ENCODE measurements around the gene CEP170B. TPM values are rescaled to one million over a fixed set of nuclear protein-coding genes. Genes with fewer than 3 reads are reported as not detected.

Gene CEP170B
- 10 to 100 TPM; 24.9 to 33.9 (median 31.1) TPM for polyA plus RNA-seq
- long read RNA-seq, donor 1, result 0 reads
- long read RNA-seq, donor 2, result 0 reads
- long read RNA-seq, donor 3, partial matches to known transcripts, result 6 of 7 reads
- long read RNA-seq, donor 3, other reads (novel, unspliced or antisense), result 0 of 7 reads
- long read RNA-seq, donor 4, result 0 reads
- long read RNA-seq, donor 5, partial matches to known transcripts, result 11 of 11 reads
- long read RNA-seq, donor 5, other reads (novel, unspliced or antisense), result 0 of 11 reads
- long read RNA-seq, donor 6, result 0 reads
- long read RNA-seq, donor 7, result 0 reads
- long read RNA-seq, donor 8, result 0 reads
- long read RNA-seq, donor 9, result 0 reads
- long read RNA-seq, donor 10, result 0 reads

DNA sequence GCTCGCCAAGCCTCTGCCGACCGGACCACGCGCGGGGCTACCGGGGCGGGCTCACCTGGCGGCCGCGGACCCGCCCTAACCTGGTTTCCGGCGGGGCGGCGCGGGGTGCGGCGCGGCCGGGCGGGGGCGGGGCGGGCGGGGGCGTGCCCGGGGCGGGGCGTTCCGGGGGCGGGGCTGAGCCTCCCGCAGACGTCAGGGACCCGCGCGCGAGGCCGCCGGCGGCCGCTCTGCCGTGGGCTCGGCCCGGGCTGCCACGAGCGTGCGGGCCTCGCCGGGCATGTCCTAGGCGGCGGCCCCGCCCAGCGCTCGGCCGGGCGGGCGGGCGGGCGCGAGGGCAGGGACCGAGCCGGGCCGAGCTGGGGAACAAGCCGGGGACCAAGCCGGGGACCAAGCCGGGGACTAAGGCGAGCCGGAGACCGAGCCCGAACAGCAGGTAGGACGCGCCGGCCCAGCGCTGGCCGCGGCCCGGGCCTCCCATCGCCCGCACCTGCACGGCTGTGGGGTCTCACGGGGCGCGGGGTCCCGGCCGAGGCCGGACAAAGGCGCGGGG is at the start of gene CEP170B:
CEP170B (plus strand) TSS at position 188 of the 550 bp plus-strand sequence. CDS start 3,183 bp downstream, outside the sequence.
- FAIRE-seq (no peak), DNase-seq (no peak)
- peak within 1 kb of the TSS; percentile 61 to 85 (median 68) for H3K4me3 ChIP-seq (ENCODE audit: low read depth in 1 of 3, low read length in 3 of 3)
- H3K36me3 ChIP-seq (ENCODE audit: control insufficient read depth in 3 of 3, insufficient read depth in 2 of 3, low read depth in 1 of 3, low read length in 3 of 3), result peaks cover 0 to 50% (median 0%) of the 10 kb centered on the region in 3 donors
- peaks cover 0 to 7% (median 0%) of the 10 kb centered on the region in 3 donors for H3K27me3 ChIP-seq (ENCODE audit: control insufficient read depth in 3 of 3, insufficient read depth in 3 of 3, low read length in 3 of 3)
- 0 to 1% (median 0%) methylated on average over 8 to 88 of the region's 88 CpGs for WGBS, 3 donors
- H3K9me3 ChIP-seq (ENCODE audit: control insufficient read depth in 2 of 2, insufficient read depth in 1 of 2, low read depth in 1 of 2, low read length in 1 of 2), result no peaks in the 10 kb centered on the region
- peaks cover 2 to 29% (median 2%) of the 10 kb centered on the region in 3 donors for H3K4me1 ChIP-seq (ENCODE audit: control insufficient read depth in 3 of 3, insufficient read depth in 2 of 3, low read depth in 1 of 3, low read length in 2 of 3)
- H3K27ac ChIP-seq (ENCODE audit: low read depth in 1 of 3, low read length in 2 of 3), result peak within 1 kb of the TSS; percentile 90 to 96 (median 95)

DNA sequence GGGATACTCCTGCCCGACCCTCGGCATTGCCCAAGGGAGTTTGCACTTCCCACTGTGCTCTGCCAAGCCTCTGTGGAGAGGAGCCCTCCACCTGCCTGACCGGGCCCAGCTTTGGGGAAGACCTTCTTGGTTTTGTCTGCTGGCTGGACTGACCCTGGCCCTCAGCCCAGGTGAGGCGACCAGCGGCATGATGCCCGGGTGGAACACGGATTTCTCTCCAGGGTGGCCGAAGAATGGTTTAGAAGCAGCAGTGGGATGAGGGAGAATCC is 48.5 kb upstream of the CEP170B start:
- Histone ChIP-seq H3K27ac (ENCODE audit: low read depth in 1 of 3, low read length in 2 of 3) (peak overlapping the region; percentile 87 to 97 (median 95)), H3K27me3 (ENCODE audit: control insufficient read depth in 3 of 3, insufficient read depth in 3 of 3, low read length in 3 of 3) (no peaks in the 10 kb centered on the region), H3K36me3 (ENCODE audit: control insufficient read depth in 3 of 3, insufficient read depth in 2 of 3, low read depth in 1 of 3, low read length in 3 of 3) (peaks cover 0 to 2% (median 0%) of the 10 kb centered on the region in 3 donors), H3K4me3 (ENCODE audit: low read depth in 1 of 3, low read length in 3 of 3) (peak overlapping the region; percentile 52 to 88 (median 79)), H3K4me1 (ENCODE audit: control insufficient read depth in 3 of 3, insufficient read depth in 2 of 3, low read depth in 1 of 3, low read length in 2 of 3) (peaks cover 0 to 16% (median 0%) of the 10 kb centered on the region in 3 donors), H3K9me3 (ENCODE audit: control insufficient read depth in 2 of 2, insufficient read depth in 1 of 2, low read depth in 1 of 2, low read length in 1 of 2) (peaks cover 0 to 7% of the 10 kb centered on the region in 2 donors)
- DNase-seq (no peak), FAIRE-seq (no peak)
- WGBS, 3 donors, result 2 to 4% (median 4%) methylated on average over 7 to 8 of the region's 8 CpGs

DNA sequence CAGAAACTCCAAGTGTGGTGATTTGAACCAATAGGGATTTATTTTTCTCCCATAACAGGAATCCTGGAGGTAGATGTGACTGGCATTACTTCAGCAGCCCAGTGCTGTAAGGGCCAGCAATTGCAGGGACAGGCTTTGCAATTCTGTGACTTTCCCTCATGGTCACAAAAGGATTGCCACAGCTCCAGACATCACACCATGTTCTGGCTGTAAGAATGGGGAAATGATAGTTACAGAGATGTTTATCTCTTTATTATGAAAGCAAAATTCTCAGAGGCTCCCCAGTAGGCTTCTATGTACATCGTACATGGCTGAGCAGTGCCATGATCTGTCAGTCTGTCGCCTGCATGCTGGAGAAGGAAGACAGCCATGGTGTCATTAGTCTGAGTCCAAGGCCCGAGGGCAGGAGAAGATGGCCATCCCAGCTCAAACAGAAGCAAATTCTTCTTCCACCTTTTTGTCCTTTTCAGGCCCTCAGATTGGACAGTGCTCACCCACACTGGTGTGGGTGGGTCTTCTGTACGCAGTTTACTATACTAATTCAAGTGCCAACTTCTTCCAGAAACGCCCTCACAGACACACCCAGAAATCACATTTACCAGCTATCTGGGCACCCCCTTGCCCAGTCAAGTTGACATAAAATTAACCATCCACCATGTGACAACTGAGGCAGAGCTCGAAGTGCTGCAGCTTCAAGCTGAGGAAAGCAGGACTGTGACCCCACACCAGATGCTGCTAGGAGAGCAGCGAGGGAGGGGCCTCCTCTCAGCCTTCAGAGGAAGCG is 46.9 kb upstream of the CEP170B start:
- FAIRE-seq, result no peak
- Histone ChIP-seq H3K27me3 (ENCODE audit: control insufficient read depth in 3 of 3, insufficient read depth in 3 of 3, low read length in 3 of 3) (no peaks in the 10 kb centered on the region), H3K27ac (ENCODE audit: low read depth in 1 of 3, low read length in 2 of 3) (no peak overlapping the region), H3K36me3 (ENCODE audit: control insufficient read depth in 3 of 3, insufficient read depth in 2 of 3, low read depth in 1 of 3, low read length in 3 of 3) (peaks cover 0 to 2% (median 0%) of the 10 kb centered on the region in 3 donors), H3K4me3 (ENCODE audit: low read depth in 1 of 3, low read length in 3 of 3) (no peak overlapping the region), H3K4me1 (ENCODE audit: control insufficient read depth in 3 of 3, insufficient read depth in 2 of 3, low read depth in 1 of 3, low read length in 2 of 3) (peaks cover 0 to 16% (median 0%) of the 10 kb centered on the region in 3 donors), H3K9me3 (ENCODE audit: control insufficient read depth in 2 of 2, insufficient read depth in 1 of 2, low read depth in 1 of 2, low read length in 1 of 2) (peaks cover 0 to 7% of the 10 kb centered on the region in 2 donors)
- DNase-seq, result no peak
- 92 to 94% (median 93%) methylated on average over 8 of the region's 8 CpGs for WGBS, 3 donors

DNA sequence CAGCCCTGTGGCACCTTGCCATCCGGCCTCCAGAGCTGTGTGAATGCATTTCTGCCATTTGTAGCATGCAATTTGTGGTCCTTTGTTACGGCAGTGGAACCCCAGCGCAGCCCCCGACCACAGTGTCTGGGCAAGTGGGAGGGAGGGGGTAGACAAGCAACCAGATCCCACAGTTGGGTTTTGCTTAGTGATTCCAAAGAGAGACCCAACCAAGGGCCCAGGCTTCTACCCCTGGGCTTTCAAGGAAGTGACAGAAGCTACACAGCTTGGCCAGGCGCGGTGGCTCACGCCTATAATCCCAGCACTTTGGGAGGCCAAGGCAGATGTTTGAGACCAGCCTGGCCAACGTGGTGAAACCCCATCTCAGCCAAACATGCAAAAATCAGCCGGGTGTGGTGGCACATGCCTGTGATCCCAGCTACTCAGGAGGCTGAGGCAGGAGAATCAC is 46.3 kb upstream of the CEP170B start:
- Histone ChIP-seq H3K27ac (ENCODE audit: low read depth in 1 of 3, low read length in 2 of 3) (no peak overlapping the region), H3K4me1 (ENCODE audit: control insufficient read depth in 3 of 3, insufficient read depth in 2 of 3, low read depth in 1 of 3, low read length in 2 of 3) (peaks cover 0 to 16% (median 0%) of the 10 kb centered on the region in 3 donors), H3K4me3 (ENCODE audit: low read depth in 1 of 3, low read length in 3 of 3) (no peak overlapping the region), H3K9me3 (ENCODE audit: control insufficient read depth in 2 of 2, insufficient read depth in 1 of 2, low read depth in 1 of 2, low read length in 1 of 2) (peaks cover 0 to 7% of the 10 kb centered on the region in 2 donors), H3K36me3 (ENCODE audit: control insufficient read depth in 3 of 3, insufficient read depth in 2 of 3, low read depth in 1 of 3, low read length in 3 of 3) (no peaks in the 10 kb centered on the region), H3K27me3 (ENCODE audit: control insufficient read depth in 3 of 3, insufficient read depth in 3 of 3, low read length in 3 of 3) (no peaks in the 10 kb centered on the region)
- no peak for DNase-seq
- 79 to 88% (median 82%) methylated on average over 9 of the region's 9 CpGs for WGBS, 3 donors
- FAIRE-seq, result no peak

DNA sequence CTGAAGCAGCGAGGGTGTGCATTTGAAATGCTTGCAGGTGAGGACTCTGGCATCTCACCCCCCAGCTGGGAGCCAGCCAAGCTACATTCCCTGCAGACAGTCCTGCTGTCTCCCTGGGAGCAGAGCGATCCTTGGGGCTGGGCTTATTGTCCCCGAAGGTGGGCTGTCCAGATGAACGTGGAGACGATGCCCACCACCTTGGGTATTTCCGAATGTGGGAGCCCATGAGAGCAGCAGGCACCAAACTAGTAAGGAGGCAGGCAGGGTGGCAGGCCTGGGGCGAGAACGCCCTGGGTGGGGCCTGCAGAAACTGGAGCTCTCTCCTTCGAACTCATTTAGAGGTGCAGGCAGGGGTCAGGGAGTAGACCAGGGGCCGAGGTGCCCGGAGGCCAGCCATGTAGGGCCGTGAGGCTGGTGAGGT is 45.7 kb upstream of the CEP170B start:
- FAIRE-seq, result no peak
- Histone ChIP-seq H3K36me3 (ENCODE audit: control insufficient read depth in 3 of 3, insufficient read depth in 2 of 3, low read depth in 1 of 3, low read length in 3 of 3) (no peaks in the 10 kb centered on the region), H3K4me1 (ENCODE audit: control insufficient read depth in 3 of 3, insufficient read depth in 2 of 3, low read depth in 1 of 3, low read length in 2 of 3) (peaks cover 0 to 15% (median 0%) of the 10 kb centered on the region in 3 donors), H3K9me3 (ENCODE audit: control insufficient read depth in 2 of 2, insufficient read depth in 1 of 2, low read depth in 1 of 2, low read length in 1 of 2) (peaks cover 0 to 7% of the 10 kb centered on the region in 2 donors), H3K4me3 (ENCODE audit: low read depth in 1 of 3, low read length in 3 of 3) (no peak overlapping the region), H3K27ac (ENCODE audit: low read depth in 1 of 3, low read length in 2 of 3) (no peak overlapping the region), H3K27me3 (ENCODE audit: control insufficient read depth in 3 of 3, insufficient read depth in 3 of 3, low read length in 3 of 3) (no peaks in the 10 kb centered on the region)
- 79 to 89% (median 87%) methylated on average over 12 of the region's 12 CpGs for WGBS, 3 donors
- no peak for DNase-seq

DNA sequence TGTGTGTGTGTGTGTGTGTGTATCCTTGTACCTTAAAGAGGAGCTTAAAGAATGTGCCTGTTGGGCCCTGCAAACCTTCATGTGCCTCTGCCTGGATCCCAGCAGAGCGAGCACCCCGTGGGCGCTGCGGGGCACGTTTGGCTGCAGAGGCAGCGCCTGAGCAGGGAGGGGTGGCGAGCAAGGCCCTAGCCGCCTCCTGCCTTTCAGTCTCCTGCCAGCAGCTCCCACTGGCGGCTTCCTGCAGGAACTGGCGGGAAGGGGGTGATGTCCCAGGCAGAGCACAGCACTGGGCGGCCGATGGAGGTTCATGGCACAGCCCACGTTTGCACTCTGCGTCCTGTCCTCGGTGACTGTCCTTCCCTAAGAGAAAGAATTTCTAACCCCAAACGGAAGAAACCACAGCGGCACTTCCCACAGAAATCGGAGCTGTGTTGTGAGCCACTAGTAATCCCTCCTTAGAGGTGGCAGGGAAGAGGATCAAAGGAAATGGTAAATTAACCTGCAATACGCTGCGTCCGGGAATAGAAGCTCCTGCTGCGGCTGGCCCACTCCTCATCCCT is 44.3 kb upstream of the CEP170B start:
- Histone ChIP-seq H3K4me1 (ENCODE audit: control insufficient read depth in 3 of 3, insufficient read depth in 2 of 3, low read depth in 1 of 3, low read length in 2 of 3) (peaks cover 0 to 11% (median 0%) of the 10 kb centered on the region in 3 donors), H3K4me3 (ENCODE audit: low read depth in 1 of 3, low read length in 3 of 3) (no peak overlapping the region), H3K27ac (ENCODE audit: low read depth in 1 of 3, low read length in 2 of 3) (no peak overlapping the region), H3K27me3 (ENCODE audit: control insufficient read depth in 3 of 3, insufficient read depth in 3 of 3, low read length in 3 of 3) (peaks cover 0 to 11% (median 0%) of the 10 kb centered on the region in 3 donors), H3K36me3 (ENCODE audit: control insufficient read depth in 3 of 3, insufficient read depth in 2 of 3, low read depth in 1 of 3, low read length in 3 of 3) (no peaks in the 10 kb centered on the region), H3K9me3 (ENCODE audit: control insufficient read depth in 2 of 2, insufficient read depth in 1 of 2, low read depth in 1 of 2, low read length in 1 of 2) (peaks cover 0 to 15% of the 10 kb centered on the region in 2 donors)
- DNase-seq, result peak; percentile 63 to 75
- FAIRE-seq, result no peak
- 23 to 34% (median 29%) methylated on average over 14 to 22 of the region's 22 CpGs for WGBS, 3 donors

DNA sequence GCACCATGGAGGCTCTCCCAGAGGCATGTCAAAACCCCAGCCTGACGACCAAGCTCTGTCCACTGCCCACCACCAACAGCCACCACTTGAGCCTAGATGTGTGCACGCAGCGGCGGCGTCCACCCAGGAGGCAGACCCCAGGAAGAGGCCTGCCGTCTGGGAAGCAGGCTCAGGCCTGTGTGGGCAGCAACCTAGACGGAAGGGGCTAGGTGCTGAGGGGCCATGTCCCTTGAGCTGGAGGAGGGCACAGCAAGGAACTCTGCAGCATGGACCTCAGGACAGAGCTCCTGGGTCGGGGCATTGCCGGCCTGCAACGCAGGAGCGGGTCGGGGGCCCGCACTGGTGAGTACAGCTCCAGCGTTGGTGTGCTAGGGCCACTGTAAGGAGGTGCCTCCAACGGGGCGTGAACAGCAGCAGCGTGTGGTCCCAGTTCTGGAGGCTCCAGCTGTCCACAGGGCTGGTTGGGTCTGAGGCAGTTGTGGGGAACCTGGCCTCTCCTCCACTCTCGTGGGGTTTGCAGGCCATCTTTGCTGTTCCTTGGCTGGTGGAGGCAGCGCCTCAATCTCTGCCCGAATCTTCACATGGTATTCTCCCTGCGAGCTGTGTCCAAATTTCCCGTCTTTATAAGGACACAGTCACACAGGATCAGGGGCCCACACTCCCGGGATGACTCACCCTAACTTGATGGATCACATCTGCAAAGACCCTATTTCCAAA is 43.7 kb upstream of the CEP170B start:
- Histone ChIP-seq H3K4me1 (ENCODE audit: control insufficient read depth in 3 of 3, insufficient read depth in 2 of 3, low read depth in 1 of 3, low read length in 2 of 3) (peaks cover 0 to 16% (median 0%) of the 10 kb centered on the region in 3 donors), H3K4me3 (ENCODE audit: low read depth in 1 of 3, low read length in 3 of 3) (no peak overlapping the region), H3K9me3 (ENCODE audit: control insufficient read depth in 2 of 2, insufficient read depth in 1 of 2, low read depth in 1 of 2, low read length in 1 of 2) (peaks cover 0 to 15% of the 10 kb centered on the region in 2 donors), H3K36me3 (ENCODE audit: control insufficient read depth in 3 of 3, insufficient read depth in 2 of 3, low read depth in 1 of 3, low read length in 3 of 3) (no peaks in the 10 kb centered on the region), H3K27me3 (ENCODE audit: control insufficient read depth in 3 of 3, insufficient read depth in 3 of 3, low read length in 3 of 3) (peaks cover 0 to 16% (median 0%) of the 10 kb centered on the region in 3 donors), H3K27ac (ENCODE audit: low read depth in 1 of 3, low read length in 2 of 3) (peak overlapping the region in 1 of 3 donors; percentile 21)
- FAIRE-seq, result no peak
- DNase-seq, result no peak
- 82 to 84% (median 83%) methylated on average over 23 of the region's 23 CpGs for WGBS, 3 donors
